ENCODE data around the gene ZNF784.

DNA sequence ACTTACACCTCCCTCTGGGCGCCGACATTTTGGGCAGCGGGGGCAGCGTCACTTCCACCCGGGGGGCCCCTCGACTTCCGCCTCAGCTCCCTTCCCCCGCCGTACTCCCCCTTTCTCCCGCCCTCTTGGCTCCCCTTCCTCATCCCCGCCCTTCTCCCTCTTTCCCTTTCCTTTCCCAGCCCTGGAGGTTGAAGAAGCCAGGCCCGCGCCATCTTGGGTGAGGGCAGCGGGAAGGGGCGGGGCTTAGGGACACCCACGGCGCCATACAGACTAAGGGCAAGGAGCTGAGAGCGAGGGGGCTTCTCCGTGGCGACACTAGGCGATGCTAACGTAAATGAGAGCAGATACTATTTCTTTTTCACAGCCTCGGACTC lies 24.9 kb downstream of the ZNF784 start, which contains the start of gene FIZ1:
- TF ChIP-seq, protein P1, sequence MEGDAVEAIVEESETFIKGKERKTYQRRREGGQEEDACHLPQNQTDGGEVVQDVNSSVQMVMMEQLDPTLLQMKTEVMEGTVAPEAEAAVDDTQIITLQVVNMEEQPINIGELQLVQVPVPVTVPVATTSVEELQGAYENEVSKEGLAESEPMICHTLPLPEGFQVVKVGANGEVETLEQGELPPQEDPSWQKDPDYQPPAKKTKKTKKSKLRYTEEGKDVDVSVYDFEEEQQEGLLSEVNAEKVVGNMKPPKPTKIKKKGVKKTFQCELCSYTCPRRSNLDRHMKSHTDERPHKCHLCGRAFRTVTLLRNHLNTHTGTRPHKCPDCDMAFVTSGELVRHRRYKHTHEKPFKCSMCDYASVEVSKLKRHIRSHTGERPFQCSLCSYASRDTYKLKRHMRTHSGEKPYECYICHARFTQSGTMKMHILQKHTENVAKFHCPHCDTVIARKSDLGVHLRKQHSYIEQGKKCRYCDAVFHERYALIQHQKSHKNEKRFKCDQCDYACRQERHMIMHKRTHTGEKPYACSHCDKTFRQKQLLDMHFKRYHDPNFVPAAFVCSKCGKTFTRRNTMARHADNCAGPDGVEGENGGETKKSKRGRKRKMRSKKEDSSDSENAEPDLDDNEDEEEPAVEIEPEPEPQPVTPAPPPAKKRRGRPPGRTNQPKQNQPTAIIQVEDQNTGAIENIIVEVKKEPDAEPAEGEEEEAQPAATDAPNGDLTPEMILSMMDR (IDR thresholded peaks at IDR 0.05; ENCODE audit: low read length), result no peak
- TF ChIP-seq EZH2 (IDR thresholded peaks at IDR 0.05; ENCODE audit: borderline replicate concordance, low read length), result no peak
